Stimulated activated CD8-positive, alpha-beta memory T cell treated with anti-CD3 and anti-CD28 coated beads, Interleukin-12 subunit alpha, Interleukin-12 subunit beta, amount 100 ng/mL, for 24 hours (primary cell): ENCODE data around the gene FALEC.
"Not testable (repeated sequence)": the region's sequence is repeated elsewhere in the genome, so short reads cannot be mapped to it uniquely, and the experiment has no call there.

ENCODE experiments used
- DNase-seq: peaks from one replicate; pipeline ENCODE4 v3.0.0-alpha.2; 2020; ENCODE audit errors: extremely low read depth

The FALEC gene

DNA sequence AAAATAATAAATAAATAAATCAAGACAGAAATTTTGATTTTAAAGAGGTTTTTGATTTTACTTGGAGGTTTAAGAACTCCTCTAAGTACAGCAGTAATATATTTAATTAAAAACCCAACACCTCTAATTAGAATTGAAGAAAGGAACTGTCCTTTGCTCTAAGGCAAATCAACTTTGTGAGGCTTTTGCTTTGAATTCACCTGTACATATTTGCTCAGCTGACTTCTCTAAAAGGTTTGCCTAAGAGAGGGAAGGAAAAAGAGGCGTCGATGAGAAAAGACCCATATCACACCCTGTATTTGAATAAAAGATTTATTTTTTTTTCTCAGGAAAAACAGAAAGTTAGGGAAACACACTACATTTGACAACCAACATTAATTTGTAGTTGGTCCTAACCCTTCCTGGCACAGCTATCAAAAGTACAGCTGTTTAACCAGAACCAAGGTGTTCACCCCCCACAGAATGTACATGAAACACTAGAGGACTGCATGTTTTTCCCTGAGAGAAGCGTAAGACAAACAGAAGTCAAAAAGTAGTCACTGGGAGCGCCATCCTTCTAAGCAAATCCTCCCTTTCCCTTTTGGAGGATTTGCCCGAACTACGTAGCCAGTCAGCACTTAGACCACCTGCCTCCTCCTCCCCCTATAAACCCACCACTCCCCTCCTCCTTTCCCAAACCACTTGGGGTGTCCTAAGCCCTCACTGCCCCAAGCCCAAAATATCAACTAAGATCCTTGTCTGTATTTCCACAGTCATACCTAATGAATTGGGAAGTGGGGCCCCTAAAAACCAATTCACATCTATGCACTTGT is 58.9 kb downstream of the FALEC start:
- DNase-seq: no peak

DNA sequence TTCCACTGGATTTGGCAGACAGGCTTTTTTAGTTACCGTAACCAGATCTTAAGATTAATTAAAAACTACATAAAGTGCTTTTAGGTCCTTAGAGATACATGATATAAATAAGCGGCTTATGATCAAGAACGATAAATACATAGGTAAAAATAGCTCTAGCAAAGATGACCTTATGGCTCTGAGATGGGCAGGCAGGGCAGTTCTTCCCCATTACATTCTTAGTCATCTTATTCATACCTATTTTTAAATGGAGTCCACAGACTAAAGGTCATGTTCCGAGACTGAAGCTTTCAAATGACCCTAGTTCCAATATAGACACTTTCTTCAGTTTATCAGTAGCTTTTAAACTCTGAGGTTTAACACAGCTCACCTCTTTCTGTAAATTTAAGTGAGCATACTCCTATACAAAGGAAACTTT is 59.5 kb downstream of the FALEC start:
- no peak for DNase-seq

DNA sequence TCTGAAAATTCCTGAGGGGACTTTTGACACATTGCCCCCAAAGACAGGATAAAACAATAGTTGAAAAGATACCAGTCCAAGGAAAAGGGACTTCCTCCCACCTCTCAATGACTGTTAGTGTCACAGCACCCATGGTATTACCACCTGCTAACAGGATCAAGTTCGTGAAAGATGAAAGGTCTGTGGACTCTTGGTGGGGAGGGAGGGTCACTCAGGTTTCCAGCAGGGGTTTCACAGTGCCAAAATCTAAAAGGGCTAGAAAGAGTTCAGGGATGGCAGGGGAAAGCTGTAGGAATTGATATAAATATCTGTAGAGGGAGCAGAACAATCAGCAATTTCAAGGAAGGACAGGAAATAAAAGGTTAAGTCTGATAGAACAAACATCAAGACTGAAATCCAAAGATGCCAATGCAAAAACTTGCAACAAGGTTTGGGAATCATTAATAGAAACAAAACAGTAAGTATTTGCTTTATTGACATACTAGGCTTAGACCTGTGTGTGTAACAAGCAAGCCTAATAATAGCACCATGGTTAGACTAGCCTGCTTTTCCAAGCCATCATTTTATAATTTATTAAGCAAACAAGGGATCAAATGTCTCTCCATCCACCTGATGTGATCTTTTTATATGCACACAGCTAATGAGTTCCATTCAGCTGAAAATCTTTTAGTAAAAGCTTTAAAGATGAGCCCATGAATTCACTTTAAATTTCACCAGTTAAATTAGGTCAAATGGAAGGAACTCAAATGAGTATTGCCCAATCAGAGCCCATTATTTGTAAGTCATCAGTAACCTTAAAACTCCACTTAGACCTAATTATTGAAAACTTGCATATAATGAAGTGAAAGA is 60.2 kb downstream of the FALEC start:
- DNase-seq: no peak

DNA sequence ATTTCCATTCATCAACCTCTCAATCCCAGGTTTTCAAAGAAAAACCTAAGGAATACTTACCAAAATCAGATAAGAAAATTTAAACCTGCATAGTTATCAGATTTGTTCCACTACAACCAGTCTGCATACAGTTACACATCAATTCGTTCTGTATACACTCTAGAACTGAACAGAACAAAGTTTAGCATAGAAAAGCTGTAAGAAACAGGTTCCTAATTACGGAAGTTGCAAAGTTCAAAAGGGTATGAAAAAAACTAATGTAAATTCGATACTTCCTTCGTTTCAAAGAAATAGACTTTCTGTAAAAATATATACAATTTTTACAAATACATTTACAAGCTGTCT is 60.8 kb downstream of the FALEC start:
- DNase-seq: no peak

DNA sequence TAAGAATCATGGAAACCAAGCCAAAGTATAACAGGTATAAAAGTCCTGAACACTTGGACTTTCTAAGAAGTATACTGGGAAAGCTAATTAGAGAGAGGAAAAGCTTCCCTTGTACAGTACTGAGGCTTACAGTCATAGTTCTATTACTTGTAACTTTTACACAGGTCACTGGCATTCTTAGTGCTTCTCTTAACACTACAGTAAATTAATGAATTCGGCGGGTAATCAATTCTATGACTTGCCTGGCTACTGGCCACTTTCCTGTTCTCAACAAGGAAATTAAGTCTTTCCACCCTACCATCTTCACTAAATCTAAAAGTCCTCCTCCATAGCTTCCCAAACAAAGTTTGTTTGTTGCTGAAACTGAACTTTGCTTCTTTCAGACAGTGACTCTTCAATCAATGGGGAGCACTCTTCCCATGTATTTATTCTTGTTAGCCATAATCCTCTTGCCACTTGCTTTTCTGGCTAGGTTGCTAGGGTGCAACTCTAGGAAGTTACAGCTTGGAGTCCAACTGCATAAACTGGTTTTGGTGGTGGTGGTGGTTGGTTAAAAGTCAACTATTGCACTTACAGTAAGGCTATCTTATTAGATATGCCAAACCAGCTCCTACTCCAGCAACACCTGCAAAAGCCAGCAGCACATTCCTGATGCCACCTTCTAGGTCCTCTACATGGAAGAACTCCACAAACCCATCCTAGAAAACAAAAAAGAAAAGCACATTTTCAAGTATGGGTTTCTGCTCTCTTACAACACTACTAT is 61.4 kb downstream of the FALEC start:
- no peak for DNase-seq

DNA sequence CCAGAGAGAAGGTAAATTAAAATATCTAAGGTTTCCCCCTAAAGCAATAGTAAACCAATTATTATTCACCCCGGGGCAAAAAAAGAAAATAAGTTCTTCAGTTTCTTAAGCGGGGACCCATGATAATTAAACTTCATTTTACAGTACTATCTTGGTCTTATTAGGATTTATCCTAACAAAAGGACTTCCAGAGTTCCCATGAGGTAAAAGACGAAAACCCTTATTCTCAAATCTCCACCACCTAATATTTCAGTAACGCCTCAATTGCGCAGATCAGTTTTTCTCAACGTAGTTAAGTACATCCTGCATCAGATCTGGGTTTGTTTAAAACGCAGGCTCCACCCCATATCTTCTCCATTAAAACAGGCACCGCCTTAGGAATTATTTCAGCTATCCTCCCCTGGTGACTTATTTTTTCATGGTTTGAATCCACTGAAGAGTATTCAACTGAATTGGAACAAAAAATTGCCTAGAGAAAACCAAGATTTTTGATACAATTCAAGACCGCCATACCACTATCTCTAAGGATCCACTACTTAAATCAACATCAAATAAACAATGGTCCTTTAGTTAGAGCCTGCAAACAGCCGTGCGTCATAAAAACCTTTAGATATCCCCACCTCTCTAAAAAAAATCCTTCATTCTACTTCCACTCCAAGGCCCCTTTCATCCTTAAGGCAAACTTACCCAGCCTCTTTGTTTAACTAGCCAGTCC is 62.2 kb downstream of the FALEC start:
- no peak for DNase-seq

DNA sequence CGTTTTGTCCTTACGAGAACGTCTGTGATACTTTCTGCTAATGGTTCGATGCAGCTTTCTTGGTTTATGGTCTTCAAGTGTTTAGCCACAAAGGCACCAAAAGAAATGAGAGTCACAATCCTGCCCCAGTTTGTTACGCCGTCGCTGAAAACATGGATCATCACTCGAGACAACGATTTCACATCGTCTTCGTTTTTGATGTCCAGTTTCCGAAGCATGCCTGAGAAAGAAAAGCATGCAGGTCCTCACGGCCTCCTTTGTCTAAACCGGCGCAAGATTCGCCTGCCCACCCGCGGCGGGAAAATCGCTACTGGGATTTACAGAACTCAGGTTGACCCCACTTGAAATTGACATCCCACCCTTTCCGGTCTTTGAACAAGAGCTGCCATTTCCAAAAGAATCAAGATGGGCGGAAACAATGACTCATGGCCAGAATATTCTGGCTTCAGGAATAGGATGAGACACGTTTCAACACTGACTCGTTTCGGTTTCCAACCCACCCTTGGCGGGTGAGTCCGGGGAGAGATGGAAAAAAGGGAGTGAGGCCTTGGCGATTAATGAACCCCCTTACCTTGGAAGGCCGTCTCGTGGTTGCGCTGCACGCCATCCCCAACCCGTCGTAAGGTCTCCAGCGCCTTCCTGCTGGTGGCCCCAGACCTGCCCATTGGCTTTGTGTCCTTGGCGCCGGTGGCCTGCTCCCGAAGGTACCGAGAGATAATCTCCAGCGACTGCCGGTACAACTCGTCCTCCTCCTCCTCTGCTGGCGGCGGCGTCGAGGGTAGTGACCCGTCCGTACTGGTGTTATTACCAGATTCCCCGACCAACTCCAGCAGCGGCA is 62.9 kb downstream of the FALEC start:
- no peak for DNase-seq

DNA sequence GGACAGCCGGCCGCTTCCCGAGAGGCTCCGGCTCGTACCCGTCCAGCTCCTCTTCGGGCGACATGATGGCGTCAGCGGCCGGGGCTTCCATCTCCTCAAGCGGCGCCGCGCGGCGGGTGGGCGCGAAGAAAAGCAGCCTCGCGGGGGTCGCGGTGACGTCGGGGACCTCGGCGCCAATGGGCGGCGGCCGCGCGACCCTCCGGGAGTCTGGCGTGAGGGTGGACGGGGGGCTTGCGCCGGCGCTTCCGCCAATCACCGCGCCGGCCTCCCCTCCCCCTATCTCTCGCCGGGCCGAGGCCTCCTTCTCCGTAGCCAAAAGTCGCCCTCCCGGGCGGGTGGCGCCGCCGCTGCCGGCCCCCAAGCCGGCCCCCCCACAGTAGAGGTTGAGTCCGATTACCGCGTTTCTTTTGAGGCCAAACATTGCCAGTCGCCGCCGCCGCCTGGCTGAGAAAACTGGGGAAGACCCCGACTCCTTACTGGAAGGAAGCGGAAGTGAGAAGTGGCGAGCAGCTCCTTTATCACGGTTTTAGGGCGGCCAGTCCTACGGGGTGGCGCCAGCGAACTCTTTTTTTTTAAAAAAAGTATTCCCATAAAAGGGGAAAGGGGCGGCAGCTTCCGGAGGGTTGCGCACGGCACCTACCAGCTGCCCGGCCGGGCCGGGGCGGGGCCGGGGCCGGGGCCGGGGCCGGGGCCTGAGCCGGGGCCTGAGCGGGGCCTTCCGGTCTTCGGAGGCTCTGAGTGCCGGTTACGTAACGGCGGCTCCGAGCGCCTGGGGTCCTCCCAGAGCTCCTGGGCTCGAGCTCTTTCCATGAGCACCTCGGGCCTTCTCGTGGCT is 63.8 kb downstream of the FALEC start, which contains the start of gene MCL1:
Gene MCL1 (minus strand): TSS at position 501 of the 835 bp plus-strand sequence. CDS start 80 bp downstream, at position 421.
- peak; percentile 77 for DNase-seq

DNA sequence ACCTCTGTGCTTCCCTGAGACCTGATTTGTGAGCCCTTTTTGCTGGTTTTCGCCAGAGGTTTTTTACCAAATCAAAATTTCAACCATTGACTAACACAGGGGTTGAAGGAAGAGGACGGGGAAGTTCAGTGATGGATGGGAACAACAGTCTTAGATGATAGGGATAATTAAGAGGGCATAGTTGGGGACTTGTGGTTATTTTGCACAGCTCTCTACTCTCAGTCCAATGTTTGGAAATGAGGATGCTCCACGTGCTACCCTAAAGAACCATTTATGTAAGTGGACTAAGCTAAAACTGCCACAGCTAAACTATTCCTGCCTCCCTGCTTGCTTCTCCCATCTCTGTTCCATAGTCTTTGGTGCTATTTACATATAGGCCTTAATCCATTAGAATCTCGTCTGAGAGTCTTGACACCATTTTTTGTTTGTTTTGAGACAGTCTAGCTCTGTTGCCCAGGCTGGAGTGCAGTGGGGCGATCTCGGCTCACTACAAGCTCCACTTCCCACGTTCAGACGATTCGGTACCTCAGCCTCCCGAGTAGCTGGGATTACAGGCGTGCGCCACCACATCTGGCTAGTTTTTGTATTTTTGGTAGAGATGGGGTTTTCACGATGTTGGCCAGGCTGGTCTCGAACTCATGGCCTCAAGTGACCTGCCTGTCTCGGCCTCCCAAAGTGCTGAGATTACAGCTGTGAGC is 64.5 kb downstream of the FALEC start:
- no peak for DNase-seq

DNA sequence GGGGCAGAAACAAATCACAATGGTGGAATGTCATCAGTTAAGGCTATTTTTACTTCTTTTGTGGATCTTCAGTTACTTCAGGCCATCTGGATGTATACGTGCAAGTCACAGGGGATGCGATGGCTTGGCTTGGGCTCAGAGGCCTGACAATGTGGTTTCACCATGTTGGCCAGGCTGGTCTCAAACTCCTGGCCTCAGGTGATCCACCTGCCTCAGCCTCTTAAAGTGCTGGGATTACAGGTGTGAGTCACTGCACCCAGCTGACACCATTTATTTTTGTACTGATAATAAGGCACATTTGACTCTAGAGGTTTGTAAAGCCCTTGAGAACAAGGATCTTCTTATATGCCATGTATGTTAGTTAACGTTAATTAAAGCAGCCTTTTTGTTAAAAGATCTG is 65.4 kb downstream of the FALEC start:
- not testable (repeated sequence) for DNase-seq

DNA sequence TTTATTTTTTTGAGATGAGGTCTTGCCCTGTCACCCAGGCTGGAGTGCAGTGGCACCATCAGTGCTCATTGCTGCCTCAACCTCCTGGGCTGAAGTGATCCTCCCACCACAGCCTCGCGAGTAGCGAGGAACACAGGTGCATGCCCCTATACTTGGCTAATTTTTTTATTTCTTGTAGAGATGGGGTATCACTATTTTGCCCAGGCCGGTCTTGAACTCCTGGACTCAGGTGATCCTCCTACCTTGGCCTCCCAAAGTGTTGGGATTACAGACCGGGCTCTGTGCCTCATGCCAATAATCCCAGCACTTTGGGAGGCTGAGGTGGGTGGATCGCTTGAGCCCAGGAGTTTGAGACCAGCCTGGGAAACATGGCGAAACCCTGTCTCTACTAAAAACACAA is 65.9 kb downstream of the FALEC start:
- DNase-seq: not testable (repeated sequence)

DNA sequence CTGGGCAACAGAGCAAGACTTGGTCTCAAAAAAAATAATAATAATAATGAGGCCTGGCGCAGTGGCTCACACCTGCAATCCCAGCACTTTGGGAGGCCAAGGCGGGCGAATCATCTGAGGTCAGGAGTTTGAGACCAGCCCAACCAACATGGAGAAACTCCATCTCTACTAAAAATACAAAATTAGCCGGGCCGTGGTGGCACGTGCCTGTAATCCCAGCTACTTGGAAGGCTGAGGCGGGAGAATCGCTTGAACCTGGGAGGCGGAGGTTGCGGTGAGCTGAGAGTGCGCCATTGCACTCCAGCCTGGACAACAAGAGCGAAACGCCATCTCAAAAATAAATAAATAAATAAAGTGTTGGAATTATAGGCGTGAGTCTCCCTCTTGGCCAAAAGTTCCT is 66.4 kb downstream of the FALEC start:
- DNase-seq: not testable (repeated sequence)

DNA sequence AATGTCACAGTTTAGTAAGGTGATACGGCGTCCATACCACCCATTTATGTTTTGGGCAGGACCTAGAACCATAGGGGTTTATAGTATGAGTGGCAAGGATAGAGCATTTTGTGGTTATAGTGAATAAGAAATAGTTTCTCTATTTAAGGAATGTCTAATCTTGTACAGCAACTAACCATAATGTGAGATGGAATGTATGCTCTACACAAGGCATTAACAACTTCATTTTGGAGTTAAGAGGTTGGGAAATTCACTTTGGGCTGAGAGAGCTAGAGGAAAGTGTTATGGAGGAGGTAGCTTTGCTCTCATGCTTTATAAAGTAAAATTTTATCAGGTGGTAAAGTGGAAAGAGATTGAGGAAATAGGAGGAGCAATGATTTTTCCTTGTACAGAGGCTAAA is 66.8 kb downstream of the FALEC start:
- DNase-seq: no peak
